Endothelial cell (in vitro differentiated cells): Measurements from ENCODE around the gene CENPX. TPM values are rescaled to one million over a fixed set of nuclear protein-coding genes. Genes with fewer than 3 reads are reported as not detected.

Experiments used
- DNase-seq: peaks from one replicate; pipeline ENCODE4 v3.0.0; 2021; ENCODE audit warnings: low spot score
- H3K27ac Mint-ChIP-seq: one replicate; pipeline ENCODE4 v1.8.0; 2021; ENCODE audit warnings: mixed read lengths, inconsistent platforms; ENCODE audit not compliant: unreplicated experiment
- H3K27me3 Mint-ChIP-seq: one replicate; pipeline ENCODE4 v1.8.0; 2021; ENCODE audit warnings: mild to moderate bottlenecking, moderate library complexity, mixed read lengths, inconsistent platforms; ENCODE audit not compliant: unreplicated experiment
- H3K36me3 Mint-ChIP-seq: one replicate; pipeline ENCODE4 v1.8.0; 2021; ENCODE audit warnings: mild to moderate bottlenecking, low read depth, mixed read lengths, inconsistent platforms; ENCODE audit not compliant: unreplicated experiment
- H3K4me1 Mint-ChIP-seq: one replicate; pipeline ENCODE4 v1.8.0; 2021; ENCODE audit warnings: mild to moderate bottlenecking, mixed read lengths, inconsistent platforms; ENCODE audit not compliant: unreplicated experiment
- H3K4me3 Mint-ChIP-seq: one replicate; pipeline ENCODE4 v1.8.0; 2021; ENCODE audit warnings: mild to moderate bottlenecking, mixed read lengths, inconsistent platforms; ENCODE audit not compliant: unreplicated experiment
- H3K9me3 Mint-ChIP-seq: one replicate; pipeline ENCODE4 v1.8.0; 2021; ENCODE audit warnings: mixed read lengths, inconsistent platforms; ENCODE audit not compliant: unreplicated experiment
- total RNA-seq: library from RNA; stranded (reverse); fragmentation: NEBNext Ultra II Directional; extraction: Animal tissue kit (Norgen Biotek cat#: 25700); gene quantifications from one replicate; pipeline ENCODE4 v1.2.1, GENCODE V29; 2021; ENCODE audit not compliant: unreplicated experiment
- TF ChIP-seq, protein P1 (sequence below): fragments of 200-600 bp; sonication (generic); IDR thresholded peaks from one replicate; pipeline ENCODE4 v1.5.0; 2021; ENCODE audit warnings: antibody characterized with exemption; ENCODE audit not compliant: unreplicated experiment

Gene CENPX
- total RNA-seq, 1 donor from 2014 or later: 42.9 TPM

GRCh38 chr17:82014971-82015310, 7.7 kb downstream of the CENPX start:
- Mint-ChIP-seq H3K4me3 (no peak overlapping the region), H3K27me3 (peaks cover 2% of the 10 kb centered on the region), H3K9me3 (no peaks in the 10 kb centered on the region), H3K4me1 (no peaks in the 10 kb centered on the region), H3K27ac (no peak overlapping the region), H3K36me3 (peaks cover 4% of the 10 kb centered on the region)
- DNase-seq: no peak
- TF ChIP-seq, protein P1, sequence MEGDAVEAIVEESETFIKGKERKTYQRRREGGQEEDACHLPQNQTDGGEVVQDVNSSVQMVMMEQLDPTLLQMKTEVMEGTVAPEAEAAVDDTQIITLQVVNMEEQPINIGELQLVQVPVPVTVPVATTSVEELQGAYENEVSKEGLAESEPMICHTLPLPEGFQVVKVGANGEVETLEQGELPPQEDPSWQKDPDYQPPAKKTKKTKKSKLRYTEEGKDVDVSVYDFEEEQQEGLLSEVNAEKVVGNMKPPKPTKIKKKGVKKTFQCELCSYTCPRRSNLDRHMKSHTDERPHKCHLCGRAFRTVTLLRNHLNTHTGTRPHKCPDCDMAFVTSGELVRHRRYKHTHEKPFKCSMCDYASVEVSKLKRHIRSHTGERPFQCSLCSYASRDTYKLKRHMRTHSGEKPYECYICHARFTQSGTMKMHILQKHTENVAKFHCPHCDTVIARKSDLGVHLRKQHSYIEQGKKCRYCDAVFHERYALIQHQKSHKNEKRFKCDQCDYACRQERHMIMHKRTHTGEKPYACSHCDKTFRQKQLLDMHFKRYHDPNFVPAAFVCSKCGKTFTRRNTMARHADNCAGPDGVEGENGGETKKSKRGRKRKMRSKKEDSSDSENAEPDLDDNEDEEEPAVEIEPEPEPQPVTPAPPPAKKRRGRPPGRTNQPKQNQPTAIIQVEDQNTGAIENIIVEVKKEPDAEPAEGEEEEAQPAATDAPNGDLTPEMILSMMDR: no peak

GRCh38 chr17:82014432-82014831, 8.2 kb downstream of the CENPX start:
- TF ChIP-seq, protein P1: no peak

DNA sequence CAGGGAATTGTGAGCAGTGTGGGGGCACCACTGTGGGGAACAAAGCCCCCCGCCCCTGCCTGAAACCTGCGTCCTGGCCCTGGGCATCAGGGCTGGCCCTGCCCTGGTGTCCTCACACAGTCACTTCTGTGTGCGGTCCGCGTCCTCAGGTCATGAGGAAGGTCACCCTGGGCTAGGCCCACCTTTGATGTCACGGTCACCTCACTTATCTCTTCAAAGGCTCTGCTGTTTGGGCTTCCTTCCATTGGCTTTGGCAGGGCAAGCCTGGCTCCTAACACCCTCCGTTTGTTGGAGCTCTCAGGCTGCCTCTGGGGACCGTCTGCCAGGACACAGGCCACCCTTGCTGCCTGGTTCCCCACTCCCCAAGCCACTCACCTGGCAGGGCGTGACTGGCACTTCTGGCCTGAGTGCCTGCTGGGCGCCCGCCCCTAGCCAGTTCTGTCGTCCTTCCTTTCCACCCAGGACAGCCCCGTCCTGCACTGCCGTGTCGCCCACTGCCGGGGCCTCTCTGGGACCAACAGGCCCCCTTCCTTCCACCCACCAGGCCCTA, 8.8 kb downstream of the CENPX start:
- Mint-ChIP-seq H3K27ac (no peak overlapping the region), H3K9me3 (no peaks in the 10 kb centered on the region), H3K27me3 (peaks cover 4% of the 10 kb centered on the region), H3K4me3 (no peak overlapping the region), H3K4me1 (no peaks in the 10 kb centered on the region), H3K36me3 (peaks cover 4% of the 10 kb centered on the region)
- TF ChIP-seq, protein P1: no peak
- DNase-seq: no peak

More at GRCh38 chr17:82014432-82014831, 8.2 kb downstream of the CENPX start:
- DNase-seq: no peak
- no peaks in the 10 kb centered on the region for H3K4me1 Mint-ChIP-seq
- H3K27ac Mint-ChIP-seq: no peak overlapping the region
- H3K9me3 Mint-ChIP-seq: no peaks in the 10 kb centered on the region
- peaks cover 4% of the 10 kb centered on the region for H3K27me3 Mint-ChIP-seq
- H3K36me3 Mint-ChIP-seq: peaks cover 4% of the 10 kb centered on the region
- H3K4me3 Mint-ChIP-seq: no peak overlapping the region

DNA sequence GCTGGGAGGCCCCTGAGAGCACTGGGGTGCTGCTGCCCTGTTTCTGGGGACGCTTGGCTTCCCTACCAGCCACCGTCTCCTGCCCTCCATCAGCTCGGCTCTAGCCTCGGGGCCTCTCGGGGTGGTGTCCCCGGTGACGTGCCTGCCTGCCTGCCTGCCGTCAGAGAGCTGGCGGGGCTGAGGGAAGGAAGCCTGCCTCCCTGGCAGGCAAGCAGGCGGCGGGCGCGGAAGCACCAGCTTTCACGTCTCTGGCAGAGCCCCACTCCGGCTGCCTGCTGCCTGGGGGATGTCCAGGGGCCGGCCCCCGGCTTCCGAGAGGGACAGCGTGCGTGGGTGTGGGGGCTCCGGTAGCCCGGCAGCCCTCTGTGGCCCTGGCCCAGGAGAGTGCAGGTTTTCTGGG, 9.3 kb downstream of the CENPX start:
- Mint-ChIP-seq H3K4me3 (no peak overlapping the region), H3K4me1 (no peaks in the 10 kb centered on the region), H3K9me3 (no peaks in the 10 kb centered on the region), H3K27ac (no peak overlapping the region), H3K27me3 (peaks cover 2% of the 10 kb centered on the region), H3K36me3 (no peaks in the 10 kb centered on the region)
- no peak for DNase-seq
- TF ChIP-seq, protein P1: no peak

- H3K27ac Mint-ChIP-seq: no peak overlapping the region
- H3K4me1 Mint-ChIP-seq: no peaks in the 10 kb centered on the region
- DNase-seq: no peak
- no peaks in the 10 kb centered on the region for H3K36me3 Mint-ChIP-seq
- H3K4me3 Mint-ChIP-seq: no peak overlapping the region
- no peaks in the 10 kb centered on the region for H3K9me3 Mint-ChIP-seq
- TF ChIP-seq, protein P1: no peak
- peaks cover 3% of the 10 kb centered on the region for H3K27me3 Mint-ChIP-seq
These were observed 9.9 kb downstream of the CENPX start for GRCh38 chr17:82012640-82013295.
